Muscle layer of colon (tissue), 2 donors: Measurements from ENCODE around the gene PSMC3IP.
A peak's percentile ranks its signal among the peaks of the same experiment; 100 is the strongest.
"Not testable (repeated sequence)": the region's sequence is repeated elsewhere in the genome, so short reads cannot be mapped to it uniquely, and the experiment has no call there.

Source experiments
- H3K27ac ChIP-seq: one replicate; pipeline ENCODE4 v1.7.0; 2013; ENCODE audit warnings: low read depth, mild to moderate bottlenecking, low read length, moderate library complexity
- H3K27me3 ChIP-seq, 2 donors: one replicate each; pipeline ENCODE4 v1.7.0; 2013; ENCODE audit warnings: low read length in 2 of 2, mild to moderate bottlenecking in 2 of 2; ENCODE audit not compliant: insufficient read depth in 2 of 2, control insufficient read depth in 1 of 2
- H3K36me3 ChIP-seq: one replicate; pipeline ENCODE4 v1.7.0; 2013; ENCODE audit warnings: mild to moderate bottlenecking, low read length; ENCODE audit not compliant: insufficient read depth
- H3K4me1 ChIP-seq: one replicate; pipeline ENCODE4 v1.7.0; 2013; ENCODE audit warnings: mild to moderate bottlenecking, low read length; ENCODE audit not compliant: insufficient read depth
- H3K4me3 ChIP-seq, 2 donors: one replicate each; pipeline ENCODE4 v1.7.0; 2013; ENCODE audit warnings: low read length in 2 of 2, low read depth in 1 of 2, mild to moderate bottlenecking in 1 of 2, moderate library complexity in 1 of 2
- H3K9ac ChIP-seq: one replicate; pipeline ENCODE4 v1.7.0; 2013; ENCODE audit warnings: low read length
- H3K9me3 ChIP-seq: one replicate; pipeline ENCODE4 v1.7.0; 2013; ENCODE audit warnings: mild to moderate bottlenecking, low read length
- donor health status: abdominal sarcoma.
- donor health status: Adenocarcinoma of cecum.

PSMC3IP gene

GRCh38 chr17:42544874-42545283 lies 32.6 kb downstream of the PSMC3IP start:
- Histone ChIP-seq H3K4me1 (peaks cover 4% of the 10 kb centered on the region), H3K9me3 (no peaks in the 10 kb centered on the region), H3K36me3 (peaks cover 23% of the 10 kb centered on the region), H3K27ac (no peak overlapping the region), H3K4me3 (no peak overlapping the region), H3K27me3 (peaks cover 0 to 10% of the 10 kb centered on the region in 2 donors), H3K9ac (no peak overlapping the region)

- H3K9ac ChIP-seq, result no peak overlapping the region
- peaks cover 37% of the 10 kb centered on the region for H3K36me3 ChIP-seq
- no peak overlapping the region for H3K4me3 ChIP-seq
- no peak overlapping the region for H3K27ac ChIP-seq
- peaks cover 0 to 7% of the 10 kb centered on the region in 2 donors for H3K27me3 ChIP-seq
- no peaks in the 10 kb centered on the region for H3K9me3 ChIP-seq
- H3K4me1 ChIP-seq, result no peaks in the 10 kb centered on the region
Observed at GRCh38 chr17:42543190-42544079, 34.1 kb downstream of the PSMC3IP start.

GRCh38 chr17:42541041-42541833 lies 36.3 kb downstream of the PSMC3IP start:
- H3K9me3 ChIP-seq, result no peaks in the 10 kb centered on the region
- no peak overlapping the region for H3K27ac ChIP-seq
- H3K36me3 ChIP-seq, result peaks cover 38% of the 10 kb centered on the region
- H3K4me3 ChIP-seq, result no peak overlapping the region
- no peaks in the 10 kb centered on the region for H3K27me3 ChIP-seq
- H3K4me1 ChIP-seq, result peaks cover 8% of the 10 kb centered on the region
- H3K9ac ChIP-seq, result no peak overlapping the region

GRCh38 chr17:42540558-42540957 lies 37.0 kb downstream of the PSMC3IP start:
- not testable (repeated sequence) for H3K4me3 ChIP-seq, H3K9me3 ChIP-seq, H3K9ac ChIP-seq, H3K27me3 ChIP-seq, H3K27ac ChIP-seq
- Histone ChIP-seq H3K4me1 (peaks cover 11% of the 10 kb centered on the region), H3K36me3 (peaks cover 38% of the 10 kb centered on the region)

GRCh38 chr17:42538482-42538881 lies 39.0 kb downstream of the PSMC3IP start:
- H3K4me3 ChIP-seq, result peak overlapping the region in 1 of 2 donors; percentile 16
- no peak overlapping the region for H3K27ac ChIP-seq
- no peak overlapping the region for H3K9ac ChIP-seq
- H3K27me3 ChIP-seq, result no peaks in the 10 kb centered on the region
- H3K4me1 ChIP-seq, result peaks cover 17% of the 10 kb centered on the region
- H3K36me3 ChIP-seq, result peaks cover 35% of the 10 kb centered on the region
- H3K9me3 ChIP-seq, result no peaks in the 10 kb centered on the region

- Histone ChIP-seq H3K9me3 (no peaks in the 10 kb centered on the region), H3K27me3 (no peaks in the 10 kb centered on the region), H3K4me1 (peaks cover 17% of the 10 kb centered on the region), H3K9ac (no peak overlapping the region), H3K36me3 (peaks cover 30% of the 10 kb centered on the region), H3K27ac (no peak overlapping the region), H3K4me3 (peak overlapping the region in 1 of 2 donors; percentile 16)
Observed at GRCh38 chr17:42537826-42538451, 39.6 kb downstream of the PSMC3IP start.

- peak overlapping the region; percentile 52 to 75 for H3K4me3 ChIP-seq
- peaks cover 26% of the 10 kb centered on the region for H3K36me3 ChIP-seq
- H3K9me3 ChIP-seq, result no peaks in the 10 kb centered on the region
- H3K4me1 ChIP-seq, result peaks cover 17% of the 10 kb centered on the region
- no peaks in the 10 kb centered on the region for H3K27me3 ChIP-seq
- H3K9ac ChIP-seq, result peak overlapping the region; percentile 54
- peak overlapping the region; percentile 92 for H3K27ac ChIP-seq
Observed at GRCh38 chr17:42537156-42537805, 40.2 kb downstream of the PSMC3IP start.

GRCh38 chr17:42536372-42537155 lies 41.0 kb downstream of the PSMC3IP start:
- Histone ChIP-seq H3K27me3 (no peaks in the 10 kb centered on the region), H3K27ac (peak overlapping the region; percentile 92), H3K9ac (peak overlapping the region; percentile 54), H3K9me3 (no peaks in the 10 kb centered on the region), H3K36me3 (peaks cover 25% of the 10 kb centered on the region), H3K4me3 (peak overlapping the region; percentile 52 to 75), H3K4me1 (peaks cover 19% of the 10 kb centered on the region)

- H3K9ac ChIP-seq, result peak within 1 kb of the TSS; percentile 71
- no peaks in the 10 kb centered on the region for H3K27me3 ChIP-seq
- peaks cover 19% of the 10 kb centered on the region for H3K36me3 ChIP-seq
- H3K4me1 ChIP-seq, result peaks cover 23% of the 10 kb centered on the region
- no peaks in the 10 kb centered on the region for H3K9me3 ChIP-seq
- peak within 1 kb of the TSS; percentile 52 to 75 for H3K4me3 ChIP-seq
- H3K27ac ChIP-seq, result peak within 1 kb of the TSS; percentile 92
Observed at GRCh38 chr17:42536048-42536371, 41.5 kb downstream of the PSMC3IP start, which contains the start of gene NAGLU. Gene NAGLU (plus strand): TSS chr17:42536241. CDS start chr17:42536273, 32 bp downstream.

- H3K4me3 ChIP-seq, result peak overlapping the region; percentile 41 to 72
- H3K9me3 ChIP-seq, result no peaks in the 10 kb centered on the region
- H3K4me1 ChIP-seq, result peaks cover 23% of the 10 kb centered on the region
- peaks cover 15% of the 10 kb centered on the region for H3K36me3 ChIP-seq
- H3K9ac ChIP-seq, result peak overlapping the region; percentile 71
- no peaks in the 10 kb centered on the region for H3K27me3 ChIP-seq
- H3K27ac ChIP-seq, result peak overlapping the region; percentile 84
Observed at GRCh38 chr17:42535155-42536047, 42.1 kb downstream of the PSMC3IP start.
